Endodermal cell (in vitro differentiated cells): ENCODE measurements around the gene PRPSAP1. TPM values are rescaled to one million over a fixed set of nuclear protein-coding genes. Genes with fewer than 3 reads are reported as not detected.

Experiments
- DNase-seq: peaks from one replicate; pipeline ENCODE4 v3.0.0-alpha.2; 2017
- H3K27ac ChIP-seq: 2 replicates; pipeline ENCODE4 v1.5.1; 2013; ENCODE audit warnings: mild to moderate bottlenecking, low read depth, low read length, moderate library complexity
- H3K27me3 ChIP-seq: 2 replicates; pipeline ENCODE4 v1.6.1; 2013; ENCODE audit warnings: mild to moderate bottlenecking, low read length, moderate library complexity; ENCODE audit not compliant: insufficient read depth, control insufficient read depth, poor library complexity, severe bottlenecking
- H3K36me3 ChIP-seq: 2 replicates; pipeline ENCODE4 v1.7.0; 2013; ENCODE audit warnings: mild to moderate bottlenecking, low read length, moderate library complexity; ENCODE audit not compliant: control insufficient read depth, insufficient read depth
- H3K4me1 ChIP-seq: one replicate; pipeline ENCODE4 v1.7.0; 2013; ENCODE audit warnings: low read length; ENCODE audit not compliant: control insufficient read depth, insufficient read depth
- H3K4me3 ChIP-seq: 2 replicates; pipeline ENCODE4 v1.5.1; 2013; ENCODE audit warnings: mild to moderate bottlenecking, low read length, moderate library complexity
- H3K9ac ChIP-seq: 2 replicates; pipeline ENCODE4 v1.6.1; 2013; ENCODE audit warnings: mild to moderate bottlenecking, low read length, moderate library complexity; ENCODE audit not compliant: poor library complexity, severe bottlenecking; ENCODE audit errors: extremely low read depth
- H3K9me3 ChIP-seq: 2 replicates; pipeline ENCODE4 v1.6.1; 2013; ENCODE audit warnings: mild to moderate bottlenecking, low read length, moderate library complexity; ENCODE audit not compliant: control insufficient read depth
- H3K27ac Mint-ChIP-seq: 2 replicates; pipeline ENCODE4 v1.8.0; 2020; ENCODE audit warnings: mixed read lengths
- H3K27me3 Mint-ChIP-seq: 2 replicates; pipeline ENCODE4 v1.8.0; 2021; ENCODE audit warnings: mild to moderate bottlenecking, mixed read lengths; ENCODE audit not compliant: insufficient read depth
- H3K36me3 Mint-ChIP-seq: 2 replicates; pipeline ENCODE4 v1.8.0; 2020; ENCODE audit warnings: low read depth, mixed read lengths
- H3K4me1 Mint-ChIP-seq: 2 replicates; pipeline ENCODE4 v1.8.0; 2020; ENCODE audit warnings: mixed read lengths
- H3K4me3 Mint-ChIP-seq: 2 replicates; pipeline ENCODE4 v1.8.0; 2020; ENCODE audit warnings: mild to moderate bottlenecking, moderate library complexity, mixed read lengths
- H3K9me3 Mint-ChIP-seq: 2 replicates; pipeline ENCODE4 v1.8.0; 2020; ENCODE audit warnings: mild to moderate bottlenecking, mixed read lengths
- CTCF ChIP-seq: fragments of 200-600 bp; sonication (generic); conservative IDR thresholded peaks from 2 replicates; pipeline ENCODE4 v1.5.0; 2021; ENCODE audit warnings: antibody characterized with exemption, mild to moderate bottlenecking
- WGBS, 2 experiments: methylation state at CpG; one replicate each; pipeline versions ENCODE4 v1.1.5 to v1.1.7; 2013; ENCODE audit warnings: missing lambda C conversion rate in 2 of 2, mixed read lengths in 1 of 2; ENCODE audit not compliant: insufficient coverage in 1 of 2, insufficient read length in 1 of 2; 5-methylcytosine and 5-hydroxymethylcytosine counted together
- total RNA-seq, 2 donors: library from RNA; stranded (reverse); fragmentation: NEBNext Ultra II Directional in 1 of 2; extraction: Animal tissue kit (Norgen Biotek cat#: 25700) in 1 of 2; gene quantifications; 2 replicates in 1 of 2; 3 replicates in 1 of 2; pipeline ENCODE4 v1.2.1, GENCODE V29; 2021

The PRPSAP1 gene
- total RNA-seq, 2 donors from 2014 or later: 60.9 to 89.8 TPM

DNA sequence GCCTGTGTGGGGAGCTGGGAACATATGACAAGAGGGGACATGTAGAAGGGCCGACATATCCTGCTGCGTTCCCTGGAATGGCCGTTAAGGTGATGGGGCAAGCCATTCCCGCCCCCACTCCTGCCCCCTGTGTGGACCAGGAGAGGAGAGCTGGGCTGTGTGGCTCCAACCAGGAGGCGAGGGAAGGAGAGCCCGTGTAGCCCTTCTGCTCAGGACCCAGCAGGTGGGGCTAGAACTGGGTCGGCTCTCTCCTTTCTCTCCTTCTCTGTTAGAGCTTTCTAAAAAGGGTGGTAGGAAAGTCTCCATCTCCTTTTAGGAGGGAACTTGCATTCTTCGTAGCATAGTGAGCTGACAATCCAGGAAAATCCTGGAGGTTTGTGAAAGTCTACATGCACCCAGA lies 43.5 kb upstream of the PRPSAP1 start:
- no peaks in the 10 kb centered on the region for H3K9me3 ChIP-seq
- Mint-ChIP-seq H3K27me3 (no peaks in the 10 kb centered on the region), H3K4me3 (no peak overlapping the region), H3K4me1 (no peaks in the 10 kb centered on the region), H3K27ac (no peak overlapping the region), H3K36me3 (peaks cover 66% of the 10 kb centered on the region), H3K9me3 (no peaks in the 10 kb centered on the region)
- H3K27ac ChIP-seq: no peak overlapping the region
- H3K36me3 ChIP-seq: peaks cover 75% of the 10 kb centered on the region
- H3K27me3 ChIP-seq: no peaks in the 10 kb centered on the region
- TF ChIP-seq CTCF: no peak
- WGBS, 2 experiments: 86 to 93% methylated on average over 4 to 8 of the region's 8 CpGs
- no peak overlapping the region for H3K9ac ChIP-seq
- no peak overlapping the region for H3K4me3 ChIP-seq
- H3K4me1 ChIP-seq: no peaks in the 10 kb centered on the region
- no peak for DNase-seq

- Histone ChIP-seq H3K9ac (no peak overlapping the region), H3K36me3 (peaks cover 70% of the 10 kb centered on the region), H3K9me3 (no peaks in the 10 kb centered on the region), H3K27me3 (no peaks in the 10 kb centered on the region), H3K4me3 (no peak overlapping the region), H3K27ac (no peak overlapping the region), H3K4me1 (no peaks in the 10 kb centered on the region)
- TF ChIP-seq CTCF: no peak
- 93 to 96% methylated on average over 12 to 15 of the region's 15 CpGs for WGBS, 2 experiments
- Mint-ChIP-seq H3K9me3 (no peaks in the 10 kb centered on the region), H3K27me3 (no peaks in the 10 kb centered on the region), H3K36me3 (peaks cover 63% of the 10 kb centered on the region), H3K4me3 (no peak overlapping the region), H3K4me1 (no peaks in the 10 kb centered on the region), H3K27ac (no peak overlapping the region)
- DNase-seq: no peak
Observed at GRCh38 chr17:76395980-76396379, 42.3 kb upstream of the PRPSAP1 start.

GRCh38 chr17:76394166-76394565 lies 40.5 kb upstream of the PRPSAP1 start:
- no peak overlapping the region for H3K9ac ChIP-seq
- Mint-ChIP-seq H3K36me3 (peaks cover 55% of the 10 kb centered on the region), H3K4me1 (no peaks in the 10 kb centered on the region), H3K27ac (peak overlapping the region; percentile 28), H3K9me3 (no peaks in the 10 kb centered on the region), H3K4me3 (no peak overlapping the region), H3K27me3 (no peaks in the 10 kb centered on the region)
- no peaks in the 10 kb centered on the region for H3K27me3 ChIP-seq
- no peaks in the 10 kb centered on the region for H3K9me3 ChIP-seq
- no peak overlapping the region for H3K27ac ChIP-seq
- no peak for TF ChIP-seq CTCF
- no peak for DNase-seq
- no peaks in the 10 kb centered on the region for H3K4me1 ChIP-seq
- no peak overlapping the region for H3K4me3 ChIP-seq
- 93 to 95% methylated on average over 6 to 10 of the region's 10 CpGs for WGBS, 2 experiments
- peaks cover 59% of the 10 kb centered on the region for H3K36me3 ChIP-seq
